Measurements from ENCODE around the gene OASL.

OASL gene

GRCh38 chr12:121000530-121000929 lies 38.5 kb downstream of the OASL start:
- no peak for TF ChIP-seq REST (IDR thresholded peaks at IDR 0.05; ENCODE audit: insufficient read depth in 1 of 2, low read depth in 2 of 2, low read length in 2 of 2)

DNA sequence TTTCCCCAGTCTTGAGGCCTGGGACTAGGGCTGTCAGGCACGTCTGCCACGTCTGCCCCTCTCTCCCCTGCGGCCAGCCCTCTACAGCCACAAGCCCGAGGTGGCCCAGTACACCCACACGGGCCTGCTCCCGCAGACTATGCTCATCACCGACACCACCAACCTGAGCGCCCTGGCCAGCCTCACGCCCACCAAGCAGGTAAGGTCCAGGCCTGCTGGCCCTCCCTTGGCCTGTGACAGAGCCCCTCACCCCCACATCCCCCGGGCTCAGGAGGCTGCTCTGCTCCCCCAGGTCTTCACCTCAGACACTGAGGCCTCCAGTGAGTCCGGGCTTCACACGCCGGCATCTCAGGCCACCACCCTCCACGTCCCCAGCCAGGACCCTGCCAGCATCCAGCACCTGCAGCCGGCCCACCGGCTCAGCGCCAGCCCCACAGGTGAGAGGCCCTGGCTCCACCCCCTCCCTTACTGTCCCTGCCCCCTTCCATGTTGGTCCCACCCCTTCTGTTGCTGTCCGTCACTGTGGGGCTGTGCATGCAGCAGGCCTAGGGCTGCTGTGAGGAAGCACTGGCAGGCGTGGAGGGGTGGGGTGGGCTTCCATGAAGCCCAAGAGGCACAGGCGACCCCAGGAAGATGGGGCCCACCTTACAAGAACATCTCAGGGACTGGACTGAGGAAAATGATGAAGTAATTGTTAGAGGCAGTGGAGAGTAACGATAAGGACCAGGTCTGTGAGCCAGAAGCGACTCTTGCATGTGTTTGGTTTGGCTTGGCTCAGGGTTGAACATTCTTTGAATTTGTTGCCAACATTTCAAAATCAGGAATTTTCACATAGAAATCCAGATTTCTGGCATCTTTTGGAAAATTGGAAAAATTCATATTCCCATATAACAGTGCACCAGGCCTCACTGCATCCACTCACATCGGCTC lies 39.6 kb downstream of the OASL start:
- TF ChIP-seq POLR2AphosphoS5 (IDR thresholded peaks at IDR 0.05; ENCODE audit: low read depth, low read length) (no peak), SIN3A (IDR thresholded peaks at IDR 0.05; ENCODE audit: borderline replicate concordance, insufficient read depth, low read length) (no peak), REST (IDR thresholded peaks at IDR 0.05; ENCODE audit: insufficient read depth in 1 of 2, low read depth in 2 of 2, low read length in 2 of 2) (no peak), TAF1 (IDR thresholded peaks at IDR 0.05; ENCODE audit: borderline replicate concordance, insufficient read depth, low read length) (no peak), FOXP2 (optimal IDR thresholded peaks at IDR 0.05; ENCODE audit: borderline replicate concordance, extremely low read depth, extremely low read length, insufficient read depth) (no peak)

DNA sequence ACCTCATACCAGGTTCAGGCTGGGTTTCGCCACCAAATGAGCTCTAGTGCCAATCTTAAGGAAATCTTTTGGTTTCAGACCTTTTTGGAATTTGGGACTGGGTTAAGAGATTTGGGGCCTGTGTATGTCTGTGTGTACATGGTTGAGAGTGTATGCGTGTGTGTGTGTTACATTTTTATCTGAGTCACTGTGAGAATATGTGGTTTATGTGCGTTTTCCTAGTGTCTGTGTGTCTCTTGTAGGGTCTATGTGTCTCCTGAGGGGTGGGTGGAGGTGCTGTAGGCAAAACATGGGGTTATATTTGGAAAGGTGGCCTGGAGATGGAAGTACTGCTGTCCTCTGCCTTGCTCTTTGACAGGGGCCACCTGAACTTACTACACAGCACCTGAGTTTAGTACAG lies 40.6 kb downstream of the OASL start:
- no peak for TF ChIP-seq FOXP2 (optimal IDR thresholded peaks at IDR 0.05; ENCODE audit: borderline replicate concordance, extremely low read depth, extremely low read length, insufficient read depth)
- no peak for TF ChIP-seq REST (IDR thresholded peaks at IDR 0.05; ENCODE audit: insufficient read depth in 1 of 2, low read depth in 2 of 2, low read length in 2 of 2)
- no peak for TF ChIP-seq SIN3A (IDR thresholded peaks at IDR 0.05; ENCODE audit: borderline replicate concordance, insufficient read depth, low read length)
- TF ChIP-seq TAF1 (IDR thresholded peaks at IDR 0.05; ENCODE audit: borderline replicate concordance, insufficient read depth, low read length): no peak
- TF ChIP-seq POLR2AphosphoS5 (IDR thresholded peaks at IDR 0.05; ENCODE audit: low read depth, low read length): no peak

DNA sequence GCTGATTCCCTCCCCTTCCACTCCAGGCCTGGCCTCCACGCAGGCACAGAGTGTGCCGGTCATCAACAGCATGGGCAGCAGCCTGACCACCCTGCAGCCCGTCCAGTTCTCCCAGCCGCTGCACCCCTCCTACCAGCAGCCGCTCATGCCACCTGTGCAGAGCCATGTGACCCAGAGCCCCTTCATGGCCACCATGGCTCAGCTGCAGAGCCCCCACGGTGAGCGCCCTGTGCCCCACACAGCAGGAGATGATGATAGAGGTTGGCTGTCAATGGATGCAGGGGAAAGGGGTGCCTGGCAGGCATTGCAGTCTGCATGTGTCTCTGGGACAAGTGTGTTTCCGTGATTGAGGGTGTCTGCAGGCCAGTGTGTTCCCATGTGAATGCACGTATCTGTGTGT lies 41.6 kb downstream of the OASL start:
- TF ChIP-seq POLR2AphosphoS5 (IDR thresholded peaks at IDR 0.05; ENCODE audit: low read depth, low read length): no peak
- TF ChIP-seq SIN3A (IDR thresholded peaks at IDR 0.05; ENCODE audit: borderline replicate concordance, insufficient read depth, low read length): no peak
- TF ChIP-seq FOXP2 (optimal IDR thresholded peaks at IDR 0.05; ENCODE audit: borderline replicate concordance, extremely low read depth, extremely low read length, insufficient read depth): no peak
- TF ChIP-seq REST (IDR thresholded peaks at IDR 0.05; ENCODE audit: insufficient read depth in 1 of 2, low read depth in 2 of 2, low read length in 2 of 2): no peak
- TF ChIP-seq TAF1 (IDR thresholded peaks at IDR 0.05; ENCODE audit: borderline replicate concordance, insufficient read depth, low read length): no peak

Measured in PFSK-1 (cell line).